ENCODE measurements around the gene U2AF1L4.

GRCh38 chr19:35715981-35716800, 29.0 kb downstream of the U2AF1L4 start:
- TF ChIP-seq CTCF (IDR thresholded peaks at IDR 0.05) (no peak), POLR2A (IDR thresholded peaks at IDR 0.05) (no peak), POLR2AphosphoS5 (IDR thresholded peaks at IDR 0.05) (no peak)
